ENCODE measurements around the gene RAN. TPM values are rescaled to one million over a fixed set of nuclear protein-coding genes. Genes with fewer than 3 reads are reported as not detected.

RAN gene
- total RNA-seq, 2 experiments from 2014 or later = 1,319 to 1,332 TPM

- H3K27me3 Mint-ChIP-seq (ENCODE audit: low read depth) = peaks cover 21% of the 10 kb centered on the region
Observed at GRCh38 chr12:130920723-130921381, 49.0 kb downstream of the RAN start.

GRCh38 chr12:130922511-130922953 lies 50.7 kb downstream of the RAN start:
- Mint-ChIP-seq H3K27me3 (ENCODE audit: low read depth) (peaks cover 11% of the 10 kb centered on the region), H3K4me1 (ENCODE audit: low read depth) (no peaks in the 10 kb centered on the region), H3K4me3 (no peak overlapping the region), H3K27ac (no peak overlapping the region), H3K9me3 (ENCODE audit: insufficient read depth) (no peaks in the 10 kb centered on the region), H3K36me3 (ENCODE audit: low read depth) (no peaks in the 10 kb centered on the region)
- DNase-seq (no peak), ATAC-seq (no peak)
- ChIA-PET CTCF (interaction anchor here (1.1 kb wide), 1 partner anchor 210 kb away, joined by 3 read pairs; no protein-coding TSS in a partner anchor), POLR2A (no interaction called here)

More at GRCh38 chr12:130920723-130921381, 49.0 kb downstream of the RAN start:
- no peak for DNase-seq
- Mint-ChIP-seq H3K27ac (no peak overlapping the region), H3K36me3 (ENCODE audit: low read depth) (no peaks in the 10 kb centered on the region), H3K9me3 (ENCODE audit: insufficient read depth) (no peaks in the 10 kb centered on the region), H3K4me3 (no peak overlapping the region), H3K4me1 (ENCODE audit: low read depth) (no peaks in the 10 kb centered on the region)
- ChIA-PET CTCF (no interaction called here), POLR2A (no interaction called here)
- ATAC-seq = no peak

- no peak overlapping the region for H3K4me3 Mint-ChIP-seq
- peaks cover 17% of the 10 kb centered on the region for H3K27me3 Mint-ChIP-seq (ENCODE audit: low read depth)
- POLR2A ChIA-PET = no interaction called here
- no peaks in the 10 kb centered on the region for H3K9me3 Mint-ChIP-seq (ENCODE audit: insufficient read depth)
- CTCF ChIA-PET = interaction anchor here (1.2 kb wide), 1 partner anchor 9 kb away, joined by 4 read pairs; no protein-coding TSS in a partner anchor
- no peaks in the 10 kb centered on the region for H3K4me1 Mint-ChIP-seq (ENCODE audit: low read depth)
- ATAC-seq (no peak), DNase-seq (no peak)
- no peaks in the 10 kb centered on the region for H3K36me3 Mint-ChIP-seq (ENCODE audit: low read depth)
- H3K27ac Mint-ChIP-seq = no peak overlapping the region
Observed at GRCh38 chr12:130924966-130925665, 53.2 kb downstream of the RAN start.

- no peaks in the 10 kb centered on the region for H3K9me3 Mint-ChIP-seq (ENCODE audit: insufficient read depth)
- DNase-seq (no peak), ATAC-seq (no peak)
- no peak overlapping the region for H3K27ac Mint-ChIP-seq
- no peaks in the 10 kb centered on the region for H3K4me1 Mint-ChIP-seq (ENCODE audit: low read depth)
- no peak overlapping the region for H3K4me3 Mint-ChIP-seq
- CTCF ChIA-PET = interaction anchor here (1.2 kb wide), 1 partner anchor 9 kb away, joined by 4 read pairs; no protein-coding TSS in a partner anchor
- no peaks in the 10 kb centered on the region for H3K36me3 Mint-ChIP-seq (ENCODE audit: low read depth)
- POLR2A ChIA-PET = no interaction called here
- peaks cover 17% of the 10 kb centered on the region for H3K27me3 Mint-ChIP-seq (ENCODE audit: low read depth)
Observed at GRCh38 chr12:130925666-130926015, 53.8 kb downstream of the RAN start.

Other genes with a start within 250 kb of the RAN start
- not detected for gene RIMBP2, start 155.8 kb upstream of the RAN start, total RNA-seq
- 10 to 100 TPM; 24.5 to 24.9 TPM for gene STX2, start 32.8 kb upstream of the RAN start, total RNA-seq
- not detected for gene ADGRD1, start 81.8 kb downstream of the RAN start, total RNA-seq